ENCODE results near the gene ENPP3. TPM values are rescaled to one million over a fixed set of nuclear protein-coding genes. Genes with fewer than 3 reads are reported as not detected.

The ENPP3 gene
- polyA plus RNA-seq, 1 donor: 43.7 TPM

GRCh38 chr6:131762984-131763383 lies 125.9 kb downstream of the ENPP3 start:
- H3K4me3 ChIP-seq (ENCODE audit: low read length): no peak overlapping the region
- no CpG with 5 or more reads among the region's 2 CpGs for WGBS (ENCODE audit: insufficient coverage, low lambda C conversion rate)
- peaks cover 11% of the 10 kb centered on the region for H3K4me1 ChIP-seq (ENCODE audit: control insufficient read depth, insufficient read depth, low read length)
- no peak overlapping the region for H3K27ac ChIP-seq (ENCODE audit: low read length)
- H3K27me3 ChIP-seq (ENCODE audit: control insufficient read depth, insufficient read depth, low read length): no peaks in the 10 kb centered on the region
- no peaks in the 10 kb centered on the region for H3K9me3 ChIP-seq (ENCODE audit: control insufficient read depth, low read depth, low read length)
- no peaks in the 10 kb centered on the region for H3K36me3 ChIP-seq (ENCODE audit: control insufficient read depth, insufficient read depth, low read length)
- no peak for DNase-seq

GRCh38 chr6:131763749-131764148 lies 126.6 kb downstream of the ENPP3 start:
- DNase-seq: no peak
- Histone ChIP-seq H3K27ac (ENCODE audit: low read length) (no peak overlapping the region), H3K36me3 (ENCODE audit: control insufficient read depth, insufficient read depth, low read length) (no peaks in the 10 kb centered on the region), H3K27me3 (ENCODE audit: control insufficient read depth, insufficient read depth, low read length) (no peaks in the 10 kb centered on the region), H3K4me3 (ENCODE audit: low read length) (no peak overlapping the region), H3K4me1 (ENCODE audit: control insufficient read depth, insufficient read depth, low read length) (peaks cover 11% of the 10 kb centered on the region), H3K9me3 (ENCODE audit: control insufficient read depth, low read depth, low read length) (no peaks in the 10 kb centered on the region)
- no CpG with 5 or more reads among the region's 1 CpG for WGBS (ENCODE audit: insufficient coverage, low lambda C conversion rate)

GRCh38 chr6:131764350-131764749 lies 127.2 kb downstream of the ENPP3 start:
- no peaks in the 10 kb centered on the region for H3K9me3 ChIP-seq (ENCODE audit: control insufficient read depth, low read depth, low read length)
- no peak overlapping the region for H3K4me3 ChIP-seq (ENCODE audit: low read length)
- DNase-seq: no peak
- H3K27me3 ChIP-seq (ENCODE audit: control insufficient read depth, insufficient read depth, low read length): no peaks in the 10 kb centered on the region
- no peak overlapping the region for H3K27ac ChIP-seq (ENCODE audit: low read length)
- H3K4me1 ChIP-seq (ENCODE audit: control insufficient read depth, insufficient read depth, low read length): peaks cover 11% of the 10 kb centered on the region
- 100% methylated on average over 1 of the region's 4 CpGs for WGBS (ENCODE audit: insufficient coverage, low lambda C conversion rate)
- no peaks in the 10 kb centered on the region for H3K36me3 ChIP-seq (ENCODE audit: control insufficient read depth, insufficient read depth, low read length)

- H3K27me3 ChIP-seq (ENCODE audit: control insufficient read depth, insufficient read depth, low read length): no peaks in the 10 kb centered on the region
- peaks cover 11% of the 10 kb centered on the region for H3K4me1 ChIP-seq (ENCODE audit: control insufficient read depth, insufficient read depth, low read length)
- no peaks in the 10 kb centered on the region for H3K9me3 ChIP-seq (ENCODE audit: control insufficient read depth, low read depth, low read length)
- no peak overlapping the region for H3K4me3 ChIP-seq (ENCODE audit: low read length)
- H3K36me3 ChIP-seq (ENCODE audit: control insufficient read depth, insufficient read depth, low read length): no peaks in the 10 kb centered on the region
- DNase-seq: peak; percentile 45 to 68
- H3K27ac ChIP-seq (ENCODE audit: low read length): peak overlapping the region; percentile 2
- 50% methylated on average over 1 of the region's 9 CpGs for WGBS (ENCODE audit: insufficient coverage, low lambda C conversion rate)
These were observed 128.1 kb downstream of the ENPP3 start for GRCh38 chr6:131765081-131765803.

- no peak overlapping the region for H3K4me3 ChIP-seq (ENCODE audit: low read length)
- no peaks in the 10 kb centered on the region for H3K9me3 ChIP-seq (ENCODE audit: control insufficient read depth, low read depth, low read length)
- no peak for DNase-seq
- no peaks in the 10 kb centered on the region for H3K36me3 ChIP-seq (ENCODE audit: control insufficient read depth, insufficient read depth, low read length)
- H3K4me1 ChIP-seq (ENCODE audit: control insufficient read depth, insufficient read depth, low read length): peaks cover 11% of the 10 kb centered on the region
- no peaks in the 10 kb centered on the region for H3K27me3 ChIP-seq (ENCODE audit: control insufficient read depth, insufficient read depth, low read length)
- 100% methylated on average over 1 of the region's 4 CpGs for WGBS (ENCODE audit: insufficient coverage, low lambda C conversion rate)
- H3K27ac ChIP-seq (ENCODE audit: low read length): peak overlapping the region; percentile 2
These were observed 128.7 kb downstream of the ENPP3 start for GRCh38 chr6:131765804-131766135.

- no peaks in the 10 kb centered on the region for H3K36me3 ChIP-seq (ENCODE audit: control insufficient read depth, insufficient read depth, low read length)
- peaks cover 11% of the 10 kb centered on the region for H3K4me1 ChIP-seq (ENCODE audit: control insufficient read depth, insufficient read depth, low read length)
- no peak overlapping the region for H3K4me3 ChIP-seq (ENCODE audit: low read length)
- H3K9me3 ChIP-seq (ENCODE audit: control insufficient read depth, low read depth, low read length): no peaks in the 10 kb centered on the region
- no peak overlapping the region for H3K27ac ChIP-seq (ENCODE audit: low read length)
- 80% methylated on average over 2 of the region's 2 CpGs for WGBS (ENCODE audit: insufficient coverage, low lambda C conversion rate)
- DNase-seq: no peak
- no peaks in the 10 kb centered on the region for H3K27me3 ChIP-seq (ENCODE audit: control insufficient read depth, insufficient read depth, low read length)
These were observed 129.5 kb downstream of the ENPP3 start for GRCh38 chr6:131766631-131767030.

GRCh38 chr6:131768964-131769363 lies 131.9 kb downstream of the ENPP3 start:
- H3K27me3 ChIP-seq (ENCODE audit: control insufficient read depth, insufficient read depth, low read length): no peaks in the 10 kb centered on the region
- no peaks in the 10 kb centered on the region for H3K36me3 ChIP-seq (ENCODE audit: control insufficient read depth, insufficient read depth, low read length)
- H3K4me1 ChIP-seq (ENCODE audit: control insufficient read depth, insufficient read depth, low read length): peaks cover 11% of the 10 kb centered on the region
- no peak overlapping the region for H3K27ac ChIP-seq (ENCODE audit: low read length)
- DNase-seq: no peak
- 80% methylated on average over 1 of the region's 1 CpG for WGBS (ENCODE audit: insufficient coverage, low lambda C conversion rate)
- no peak overlapping the region for H3K4me3 ChIP-seq (ENCODE audit: low read length)
- H3K9me3 ChIP-seq (ENCODE audit: control insufficient read depth, low read depth, low read length): no peaks in the 10 kb centered on the region

- H3K9me3 ChIP-seq (ENCODE audit: control insufficient read depth, low read depth, low read length): no peaks in the 10 kb centered on the region
- WGBS (ENCODE audit: insufficient coverage, low lambda C conversion rate): 73% methylated on average over 5 of the region's 15 CpGs
- peaks cover 11% of the 10 kb centered on the region for H3K4me1 ChIP-seq (ENCODE audit: control insufficient read depth, insufficient read depth, low read length)
- H3K27ac ChIP-seq (ENCODE audit: low read length): no peak overlapping the region
- H3K36me3 ChIP-seq (ENCODE audit: control insufficient read depth, insufficient read depth, low read length): no peaks in the 10 kb centered on the region
- DNase-seq: no peak
- no peaks in the 10 kb centered on the region for H3K27me3 ChIP-seq (ENCODE audit: control insufficient read depth, insufficient read depth, low read length)
- no peak overlapping the region for H3K4me3 ChIP-seq (ENCODE audit: low read length)
These were observed 132.5 kb downstream of the ENPP3 start for GRCh38 chr6:131769385-131770141.

- no peaks in the 10 kb centered on the region for H3K27me3 ChIP-seq (ENCODE audit: control insufficient read depth, insufficient read depth, low read length)
- no peak for DNase-seq
- no peaks in the 10 kb centered on the region for H3K9me3 ChIP-seq (ENCODE audit: control insufficient read depth, low read depth, low read length)
- peaks cover 4% of the 10 kb centered on the region for H3K4me1 ChIP-seq (ENCODE audit: control insufficient read depth, insufficient read depth, low read length)
- no peaks in the 10 kb centered on the region for H3K36me3 ChIP-seq (ENCODE audit: control insufficient read depth, insufficient read depth, low read length)
- 100% methylated on average over 1 of the region's 1 CpG for WGBS (ENCODE audit: insufficient coverage, low lambda C conversion rate)
- H3K27ac ChIP-seq (ENCODE audit: low read length): no peak overlapping the region
- H3K4me3 ChIP-seq (ENCODE audit: low read length): no peak overlapping the region
These were observed 133.7 kb downstream of the ENPP3 start for GRCh38 chr6:131770776-131771175.

GRCh38 chr6:131773284-131773950 lies 136.3 kb downstream of the ENPP3 start:
- H3K9me3 ChIP-seq (ENCODE audit: control insufficient read depth, low read depth, low read length): no peaks in the 10 kb centered on the region
- H3K36me3 ChIP-seq (ENCODE audit: control insufficient read depth, insufficient read depth, low read length): no peaks in the 10 kb centered on the region
- H3K4me3 ChIP-seq (ENCODE audit: low read length): no peak overlapping the region
- H3K27me3 ChIP-seq (ENCODE audit: control insufficient read depth, insufficient read depth, low read length): no peaks in the 10 kb centered on the region
- H3K27ac ChIP-seq (ENCODE audit: low read length): no peak overlapping the region
- 80% methylated on average over 2 of the region's 4 CpGs for WGBS (ENCODE audit: insufficient coverage, low lambda C conversion rate)
- no peak for DNase-seq
- H3K4me1 ChIP-seq (ENCODE audit: control insufficient read depth, insufficient read depth, low read length): peaks cover 25% of the 10 kb centered on the region

All from large intestine (tissue), 3 donors.